Osteoblast (primary cell): ENCODE results near the gene CYP1B1. TPM values are rescaled to one million over a fixed set of nuclear protein-coding genes. Genes with fewer than 3 reads are reported as not detected.
A peak's percentile ranks its signal among the peaks of the same experiment; 100 is the strongest.

Experiments
- DNase-seq: peaks from one replicate; pipeline ENCODE4 v3.0.0; 2011; ENCODE audit warnings: low spot score, mixed read lengths; ENCODE audit not compliant: insufficient read length; ENCODE audit errors: missing footprints
- H2AFZ ChIP-seq: 2 replicates; pipeline ENCODE4 v1.6.0; 2011; ENCODE audit warnings: mild to moderate bottlenecking, low read length
- H3K27ac ChIP-seq: 2 replicates; pipeline ENCODE4 v1.5.1; 2011; ENCODE audit warnings: mild to moderate bottlenecking, low read depth, low read length, moderate library complexity
- H3K27me3 ChIP-seq: 2 replicates; pipeline ENCODE4 v1.6.0; 2012; ENCODE audit warnings: mild to moderate bottlenecking, control low read depth, inconsistent platforms, low read length, moderate library complexity; ENCODE audit not compliant: insufficient read depth
- H3K36me3 ChIP-seq: 2 replicates; pipeline ENCODE4 v1.5.1; 2011; ENCODE audit warnings: mild to moderate bottlenecking, low read length, control low read depth, moderate library complexity; ENCODE audit not compliant: insufficient read depth
- H3K4me1 ChIP-seq: 2 replicates; pipeline ENCODE4 v1.5.1; 2011; ENCODE audit warnings: mild to moderate bottlenecking, low read length, control low read depth, moderate library complexity; ENCODE audit not compliant: insufficient read depth
- H3K4me2 ChIP-seq: 2 replicates; pipeline ENCODE4 v1.6.0; 2011; ENCODE audit warnings: mild to moderate bottlenecking, low read length; ENCODE audit not compliant: insufficient read depth
- H3K4me3 ChIP-seq: fragments of 200-600 bp; sonication (generic); 3 replicates; pipeline ENCODE4 v1.5.1; 2012; ENCODE audit warnings: mild to moderate bottlenecking, low read length, inconsistent platforms; ENCODE audit not compliant: insufficient read depth
- H3K79me2 ChIP-seq: 2 replicates; pipeline ENCODE4 v1.6.0; 2012; ENCODE audit warnings: mild to moderate bottlenecking, low read length, control low read depth, inconsistent platforms; ENCODE audit not compliant: insufficient read depth
- H3K9me3 ChIP-seq: 2 replicates; pipeline ENCODE4 v1.5.1; 2011; ENCODE audit warnings: low read depth, low read length, control low read depth
- H4K20me1 ChIP-seq: 2 replicates; pipeline ENCODE4 v1.6.0; 2012; ENCODE audit warnings: mild to moderate bottlenecking, low read length, control low read depth; ENCODE audit not compliant: insufficient read depth
- CTCF ChIP-seq: IDR thresholded peaks from 2 replicates; pipeline ENCODE4 v1.5.1; 2011; ENCODE audit warnings: mild to moderate bottlenecking, low read depth, low read length, moderate library complexity; ENCODE audit errors: extremely low read depth
- total RNA-seq: library from RNA; depleted of rRNA; stranded (reverse); fragments of >200 nt; gene quantifications from 2 replicates; pipeline ENCODE4 v1.2.3, GENCODE V29; 2012

CYP1B1 gene
- total RNA-seq, 1 donor: 827 TPM

- DNase-seq: no peak
- Histone ChIP-seq H3K4me1 (peaks cover 3% of the 10 kb centered on the region), H4K20me1 (no peaks in the 10 kb centered on the region), H3K4me3 (no peak overlapping the region), H3K27ac (no peak overlapping the region), H3K27me3 (no peaks in the 10 kb centered on the region), H2AFZ (peak overlapping the region; percentile 2), H3K36me3 (peaks cover 17% of the 10 kb centered on the region), H3K4me2 (no peak overlapping the region), H3K79me2 (no peaks in the 10 kb centered on the region), H3K9me3 (no peaks in the 10 kb centered on the region)
- no peak for TF ChIP-seq CTCF
These were observed 15.5 kb downstream of the CYP1B1 start for GRCh38 chr2:38060236-38061018.

GRCh38 chr2:38057651-38058410, 18.1 kb downstream of the CYP1B1 start:
- no peak overlapping the region for H3K4me2 ChIP-seq
- H3K79me2 ChIP-seq: no peaks in the 10 kb centered on the region
- DNase-seq: peak; percentile 27

GRCh38 chr2:38056216-38056615, 19.7 kb downstream of the CYP1B1 start:
- Histone ChIP-seq H3K27ac (no peak overlapping the region), H3K9me3 (no peaks in the 10 kb centered on the region), H3K4me1 (no peaks in the 10 kb centered on the region), H2AFZ (no peak overlapping the region), H3K4me2 (no peak overlapping the region), H3K27me3 (peaks cover 11% of the 10 kb centered on the region), H4K20me1 (no peaks in the 10 kb centered on the region), H3K36me3 (no peaks in the 10 kb centered on the region), H3K79me2 (no peaks in the 10 kb centered on the region), H3K4me3 (no peak overlapping the region)
- TF ChIP-seq CTCF: no peak
- no peak for DNase-seq

More at GRCh38 chr2:38057651-38058410, 18.1 kb downstream of the CYP1B1 start:
- H2AFZ ChIP-seq: no peak overlapping the region
- H3K4me3 ChIP-seq: no peak overlapping the region
- no peak overlapping the region for H3K27ac ChIP-seq
- no peaks in the 10 kb centered on the region for H3K4me1 ChIP-seq
- TF ChIP-seq CTCF: no peak
- H3K36me3 ChIP-seq: no peaks in the 10 kb centered on the region
- H3K27me3 ChIP-seq: peaks cover 2% of the 10 kb centered on the region
- no peaks in the 10 kb centered on the region for H4K20me1 ChIP-seq
- no peaks in the 10 kb centered on the region for H3K9me3 ChIP-seq

GRCh38 chr2:38045811-38046210, 30.1 kb downstream of the CYP1B1 start:
- no peaks in the 10 kb centered on the region for H3K9me3 ChIP-seq
- TF ChIP-seq CTCF: no peak
- no peaks in the 10 kb centered on the region for H4K20me1 ChIP-seq
- no peaks in the 10 kb centered on the region for H3K4me1 ChIP-seq
- no peak overlapping the region for H3K4me2 ChIP-seq
- no peaks in the 10 kb centered on the region for H3K79me2 ChIP-seq
- no peak overlapping the region for H2AFZ ChIP-seq
- H3K27me3 ChIP-seq: peaks cover 4% of the 10 kb centered on the region
- no peak overlapping the region for H3K4me3 ChIP-seq
- no peak overlapping the region for H3K27ac ChIP-seq
- no peak for DNase-seq
- H3K36me3 ChIP-seq: no peaks in the 10 kb centered on the region
